ENCODE measurements around the gene PDZK1.

The PDZK1 gene

GRCh38 chr1:145706086-145706664 is 993 bp downstream of the PDZK1 start:
- TF ChIP-seq BACH2 (CRISPR knock-in tag; IDR thresholded peaks at IDR 0.05; ENCODE audit: borderline replicate concordance), result no peak
- no peak for TF ChIP-seq ZFP30 (CRISPR knock-in tag; IDR thresholded peaks at IDR 0.05)
- TF ChIP-seq ESRRG (CRISPR knock-in tag; IDR thresholded peaks at IDR 0.05), result no peak
- TF ChIP-seq SNAI2 (CRISPR knock-in tag; IDR thresholded peaks at IDR 0.05), result no peak
- TF ChIP-seq CSRNP3 (CRISPR knock-in tag; IDR thresholded peaks at IDR 0.05), result no peak
- TF ChIP-seq TOX (CRISPR knock-in tag; IDR thresholded peaks at IDR 0.05; ENCODE audit: borderline replicate concordance), result no peak
- no peak for TF ChIP-seq RARB (CRISPR knock-in tag; IDR thresholded peaks at IDR 0.05)
- TF ChIP-seq, protein P1, sequence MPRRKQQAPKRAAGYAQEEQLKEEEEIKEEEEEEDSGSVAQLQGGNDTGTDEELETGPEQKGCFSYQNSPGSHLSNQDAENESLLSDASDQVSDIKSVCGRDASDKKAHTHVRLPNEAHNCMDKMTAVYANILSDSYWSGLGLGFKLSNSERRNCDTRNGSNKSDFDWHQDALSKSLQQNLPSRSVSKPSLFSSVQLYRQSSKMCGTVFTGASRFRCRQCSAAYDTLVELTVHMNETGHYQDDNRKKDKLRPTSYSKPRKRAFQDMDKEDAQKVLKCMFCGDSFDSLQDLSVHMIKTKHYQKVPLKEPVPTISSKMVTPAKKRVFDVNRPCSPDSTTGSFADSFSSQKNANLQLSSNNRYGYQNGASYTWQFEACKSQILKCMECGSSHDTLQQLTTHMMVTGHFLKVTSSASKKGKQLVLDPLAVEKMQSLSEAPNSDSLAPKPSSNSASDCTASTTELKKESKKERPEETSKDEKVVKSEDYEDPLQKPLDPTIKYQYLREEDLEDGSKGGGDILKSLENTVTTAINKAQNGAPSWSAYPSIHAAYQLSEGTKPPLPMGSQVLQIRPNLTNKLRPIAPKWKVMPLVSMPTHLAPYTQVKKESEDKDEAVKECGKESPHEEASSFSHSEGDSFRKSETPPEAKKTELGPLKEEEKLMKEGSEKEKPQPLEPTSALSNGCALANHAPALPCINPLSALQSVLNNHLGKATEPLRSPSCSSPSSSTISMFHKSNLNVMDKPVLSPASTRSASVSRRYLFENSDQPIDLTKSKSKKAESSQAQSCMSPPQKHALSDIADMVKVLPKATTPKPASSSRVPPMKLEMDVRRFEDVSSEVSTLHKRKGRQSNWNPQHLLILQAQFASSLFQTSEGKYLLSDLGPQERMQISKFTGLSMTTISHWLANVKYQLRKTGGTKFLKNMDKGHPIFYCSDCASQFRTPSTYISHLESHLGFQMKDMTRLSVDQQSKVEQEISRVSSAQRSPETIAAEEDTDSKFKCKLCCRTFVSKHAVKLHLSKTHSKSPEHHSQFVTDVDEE (CRISPR knock-in tag; IDR thresholded peaks at IDR 0.05), result no peak
- no peak for TF ChIP-seq PATZ1 (CRISPR knock-in tag; IDR thresholded peaks at IDR 0.05; ENCODE audit: borderline replicate concordance)
- no peak for TF ChIP-seq GLIS3 (CRISPR knock-in tag; IDR thresholded peaks at IDR 0.05)
- TF ChIP-seq TCF4 (CRISPR knock-in tag; IDR thresholded peaks at IDR 0.05; ENCODE audit: borderline replicate concordance), result no peak
- TF ChIP-seq ZC3H10 (CRISPR knock-in tag; IDR thresholded peaks at IDR 0.05), result no peak
- no peak for TF ChIP-seq CSDC2 (CRISPR knock-in tag; IDR thresholded peaks at IDR 0.05)
- no peak for TF ChIP-seq PPARA (CRISPR knock-in tag; IDR thresholded peaks at IDR 0.05; ENCODE audit: borderline replicate concordance)
- TF ChIP-seq ZNF565 (CRISPR knock-in tag; conservative IDR thresholded peaks at IDR 0.05; ENCODE audit: low read depth), result no peak
- no peak for TF ChIP-seq ISL1 (CRISPR knock-in tag; IDR thresholded peaks at IDR 0.05)
- no peak for TF ChIP-seq ZFP3 (CRISPR knock-in tag; IDR thresholded peaks at IDR 0.05)
- ATAC-seq, result no peak; the same call in 1 of the 3 replicates

DNA sequence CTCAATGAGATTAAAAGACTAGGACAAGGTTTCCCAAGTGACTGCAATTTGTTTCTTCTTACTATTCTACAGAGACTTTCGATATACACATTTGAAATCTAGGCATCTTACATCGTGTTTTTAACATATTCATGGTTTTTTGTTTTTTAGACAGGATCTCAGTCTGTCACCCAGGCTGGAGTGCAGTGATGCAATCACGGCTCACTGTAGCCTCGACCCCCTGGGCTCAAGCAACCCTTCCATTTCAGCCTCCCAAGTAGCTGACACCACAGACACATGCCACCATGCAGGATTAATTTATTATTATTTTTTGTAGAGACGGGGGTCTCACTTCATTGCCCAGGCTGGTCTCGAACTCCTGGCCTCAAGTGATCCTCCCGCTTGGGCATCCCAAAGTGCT is 1.5 kb downstream of the PDZK1 start:
- TF ChIP-seq GLIS3 (CRISPR knock-in tag; IDR thresholded peaks at IDR 0.05) (no peak), OSR1 (CRISPR knock-in tag; IDR thresholded peaks at IDR 0.05) (no peak), ARNTL (CRISPR knock-in tag; IDR thresholded peaks at IDR 0.05; ENCODE audit: borderline replicate concordance, low read depth) (no peak), CSRNP3 (CRISPR knock-in tag; IDR thresholded peaks at IDR 0.05) (no peak), ZFP30 (CRISPR knock-in tag; IDR thresholded peaks at IDR 0.05) (no peak), ESRRG (CRISPR knock-in tag; IDR thresholded peaks at IDR 0.05) (no peak), SNAI2 (CRISPR knock-in tag; IDR thresholded peaks at IDR 0.05) (no peak), TCF4 (CRISPR knock-in tag; IDR thresholded peaks at IDR 0.05; ENCODE audit: borderline replicate concordance) (no peak), RARB (CRISPR knock-in tag; IDR thresholded peaks at IDR 0.05) (no peak), CSDC2 (CRISPR knock-in tag; IDR thresholded peaks at IDR 0.05) (no peak), PPARA (CRISPR knock-in tag; IDR thresholded peaks at IDR 0.05; ENCODE audit: borderline replicate concordance) (no peak), CREB5 (CRISPR knock-in tag; IDR thresholded peaks at IDR 0.05; ENCODE audit: low read depth) (no peak), PATZ1 (CRISPR knock-in tag; IDR thresholded peaks at IDR 0.05; ENCODE audit: borderline replicate concordance) (no peak)
- TF ChIP-seq, protein P1 (CRISPR knock-in tag; IDR thresholded peaks at IDR 0.05), result no peak
- no peak for ATAC-seq
